Skeletal muscle tissue (tissue), 4 donors: ENCODE results near the gene PIGS. TPM values are rescaled to one million over a fixed set of nuclear protein-coding genes. Genes with fewer than 3 reads are reported as not detected.

Source experiments
- H3K27ac ChIP-seq: one replicate; pipeline ENCODE4 v1.7.0; 2013; ENCODE audit warnings: mild to moderate bottlenecking, low read depth, low read length, inconsistent platforms
- H3K27me3 ChIP-seq, 3 donors: one replicate each; pipeline ENCODE4 v1.7.0; 2013; ENCODE audit warnings: low read length in 3 of 3; ENCODE audit not compliant: control insufficient read depth in 3 of 3, insufficient read depth in 3 of 3
- H3K36me3 ChIP-seq, 3 donors: one replicate each; pipeline ENCODE4 v1.7.0; 2013; ENCODE audit warnings: low read length in 3 of 3; ENCODE audit not compliant: control insufficient read depth in 3 of 3, insufficient read depth in 3 of 3
- H3K4me1 ChIP-seq, 3 donors: one replicate each; pipeline ENCODE4 v1.7.0; 2013; ENCODE audit warnings: low read length in 3 of 3, mild to moderate bottlenecking in 3 of 3; ENCODE audit not compliant: control insufficient read depth in 3 of 3, insufficient read depth in 3 of 3
- H3K4me3 ChIP-seq, 3 donors: one replicate each; pipeline ENCODE4 v1.7.0; 2013; ENCODE audit warnings: low read length in 3 of 3
- H3K9ac ChIP-seq, 3 donors: one replicate each; pipeline ENCODE4 v1.7.0; 2013; ENCODE audit warnings: low read length in 3 of 3, mild to moderate bottlenecking in 3 of 3, moderate library complexity in 2 of 3, low read depth in 1 of 3
- H3K9me3 ChIP-seq, 3 donors: one replicate each; pipeline ENCODE4 v1.7.0; 2013; ENCODE audit warnings: low read length in 3 of 3; ENCODE audit not compliant: control insufficient read depth in 3 of 3
- total RNA-seq: library from RNA; depleted of rRNA; stranded (reverse); fragments of >200 nt; gene quantifications from one replicate; pipeline ENCODE4 v1.2.3, GENCODE V29; 2014
- donor health status: Osteomylitis.

PIGS gene
- total RNA-seq, 1 donor from 2014 or later, result 19.3 TPM

DNA sequence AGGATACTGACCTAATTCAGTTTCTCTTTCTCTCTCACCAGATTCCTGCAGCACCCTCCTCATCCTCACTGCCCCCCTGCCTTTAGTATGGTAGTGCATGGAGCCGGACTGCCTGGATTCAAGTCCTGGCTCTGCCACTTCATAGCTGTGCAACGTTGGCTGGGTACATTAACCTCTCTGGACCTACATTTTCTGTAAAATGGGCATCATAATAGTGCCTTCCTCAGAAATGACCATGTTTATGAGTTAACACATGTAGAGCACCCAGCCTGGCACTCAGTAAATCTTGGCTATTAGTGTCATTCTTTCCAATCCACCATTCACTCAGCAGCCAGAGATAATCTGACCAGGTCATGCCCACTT lies 26.2 kb downstream of the PIGS start:
- no peak overlapping the region for H3K9ac ChIP-seq
- no peak overlapping the region for H3K4me3 ChIP-seq
- H3K36me3 ChIP-seq, result peaks cover 0 to 7% (median 3%) of the 10 kb centered on the region in 3 donors

DNA sequence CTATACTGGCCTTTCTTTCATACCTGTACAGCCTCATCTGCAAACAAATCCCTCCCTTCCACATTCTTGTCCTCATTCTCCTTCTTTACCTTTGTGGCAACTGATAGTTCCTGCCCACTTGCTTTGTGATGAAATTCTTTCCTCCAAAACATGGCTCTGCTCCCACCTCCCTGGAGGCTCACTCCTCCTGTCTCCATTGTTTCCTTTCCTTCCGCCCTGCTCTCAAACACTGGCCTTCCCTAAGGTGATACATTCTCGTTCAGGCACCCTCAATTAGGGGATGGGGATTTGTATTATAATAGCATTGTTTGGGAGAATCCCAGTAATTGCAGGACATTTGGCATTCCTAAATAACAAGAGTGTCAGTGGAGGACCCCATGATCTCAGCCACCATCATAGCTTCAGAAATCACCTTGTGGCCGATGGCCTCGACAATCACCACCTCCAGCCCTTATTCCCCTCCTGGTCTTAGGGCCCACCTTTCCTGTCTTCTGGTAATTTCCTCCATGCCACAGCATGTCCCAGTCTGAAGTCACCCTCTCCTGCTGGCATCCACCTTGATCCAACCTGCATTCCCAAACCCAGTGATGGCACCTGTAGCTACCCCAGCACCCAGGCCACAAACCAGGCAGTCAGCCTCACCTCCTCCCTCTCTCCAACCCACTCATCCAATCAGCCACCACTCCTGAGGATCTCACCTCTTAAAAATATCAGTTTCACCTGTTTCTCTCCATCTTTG lies 26.8 kb downstream of the PIGS start:
- Histone ChIP-seq H3K27ac (no peak overlapping the region), H3K36me3 (peaks cover 0 to 7% (median 3%) of the 10 kb centered on the region in 3 donors), H3K4me1 (peaks cover 0 to 5% (median 0%) of the 10 kb centered on the region in 3 donors), H3K9ac (no peak overlapping the region), H3K4me3 (no peak overlapping the region), H3K27me3 (no peaks in the 10 kb centered on the region), H3K9me3 (no peaks in the 10 kb centered on the region)

More for the DNA sequence above, 26.2 kb downstream of the PIGS start:
- Histone ChIP-seq H3K4me1 (peaks cover 0 to 8% (median 2%) of the 10 kb centered on the region in 3 donors), H3K9me3 (no peaks in the 10 kb centered on the region), H3K27ac (no peak overlapping the region), H3K27me3 (no peaks in the 10 kb centered on the region)

DNA sequence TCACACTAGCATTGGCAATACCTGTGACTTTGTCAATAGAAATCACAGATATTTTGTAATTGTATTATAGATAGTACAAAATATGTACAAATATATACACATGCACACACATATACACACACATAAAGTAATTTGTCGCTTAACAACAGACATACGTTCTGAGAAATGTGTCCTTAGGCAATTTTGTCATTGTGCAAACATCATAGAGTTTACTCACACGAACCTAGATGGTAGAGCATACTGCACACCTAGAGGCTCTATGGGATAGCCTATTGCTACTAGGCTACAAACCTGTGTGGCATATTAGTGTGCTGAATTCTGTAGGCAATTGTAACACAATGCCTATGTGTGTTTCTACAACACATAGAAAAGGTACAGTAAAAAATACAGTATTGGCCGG lies 29.9 kb downstream of the PIGS start:
- H3K27me3 ChIP-seq, result no peaks in the 10 kb centered on the region
- no peak overlapping the region for H3K9ac ChIP-seq
- H3K27ac ChIP-seq, result no peak overlapping the region
- peaks cover 0 to 2% (median 0%) of the 10 kb centered on the region in 3 donors for H3K36me3 ChIP-seq
- H3K4me1 ChIP-seq, result no peaks in the 10 kb centered on the region
- H3K9me3 ChIP-seq, result no peaks in the 10 kb centered on the region
- H3K4me3 ChIP-seq, result no peak overlapping the region

DNA sequence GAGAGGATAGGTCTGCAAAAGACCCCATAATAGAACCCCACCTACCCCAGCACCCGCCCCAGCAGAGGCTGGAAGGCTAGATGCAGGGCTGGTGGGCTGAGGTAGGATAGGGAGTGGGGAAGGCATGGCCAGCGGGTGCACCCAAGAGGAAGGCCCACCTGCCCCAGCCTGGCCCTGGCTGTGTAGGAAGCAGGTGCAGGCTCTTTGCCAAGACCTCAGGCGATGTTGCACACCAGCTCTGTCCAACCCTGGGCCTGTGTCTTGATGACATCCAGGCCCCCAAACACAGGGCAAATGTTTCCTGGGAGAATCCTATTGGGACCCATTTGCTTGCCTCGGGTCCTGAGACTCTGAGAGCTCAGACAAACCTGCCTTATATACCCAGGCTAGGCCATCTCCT lies 31.1 kb downstream of the PIGS start:
- H3K4me3 ChIP-seq, result no peak overlapping the region

DNA sequence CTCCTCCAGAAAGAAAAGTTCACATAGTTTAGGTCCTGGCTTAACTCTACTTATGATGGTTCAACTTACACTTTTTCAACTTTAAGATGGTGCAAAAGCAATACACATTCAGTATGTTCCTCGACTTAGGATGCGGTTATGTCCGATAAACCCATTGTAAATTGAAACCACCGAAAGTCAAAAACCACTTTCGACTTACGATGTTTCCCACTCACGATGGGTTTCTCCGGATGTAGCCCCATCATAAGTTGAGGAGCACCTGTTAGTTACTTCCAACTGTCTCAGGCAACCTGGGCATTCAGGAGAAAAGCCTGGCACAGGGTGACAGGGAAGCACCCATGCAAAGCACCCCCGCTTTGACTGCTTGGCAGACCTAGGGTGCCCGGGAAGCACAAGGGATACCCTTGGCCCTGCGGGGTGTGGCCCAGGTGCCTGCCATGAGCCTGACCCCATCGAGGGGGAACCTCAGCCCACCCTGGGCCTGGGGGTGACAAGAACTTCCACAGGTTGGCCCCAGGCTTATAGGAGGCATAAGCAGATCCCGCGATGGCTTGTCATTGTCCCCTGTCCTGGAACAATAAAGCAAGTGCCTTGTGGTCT lies 32.9 kb downstream of the PIGS start:
- Histone ChIP-seq H3K9me3 (no peaks in the 10 kb centered on the region), H3K27ac (no peak overlapping the region), H3K9ac (no peak overlapping the region), H3K36me3 (no peaks in the 10 kb centered on the region), H3K27me3 (peaks cover 0 to 3% (median 0%) of the 10 kb centered on the region in 3 donors), H3K4me3 (no peak overlapping the region), H3K4me1 (no peaks in the 10 kb centered on the region)

More for the DNA sequence above, 31.1 kb downstream of the PIGS start:
- Histone ChIP-seq H3K27me3 (no peaks in the 10 kb centered on the region), H3K4me1 (no peaks in the 10 kb centered on the region), H3K36me3 (no peaks in the 10 kb centered on the region), H3K9ac (no peak overlapping the region), H3K9me3 (no peaks in the 10 kb centered on the region), H3K27ac (no peak overlapping the region)

DNA sequence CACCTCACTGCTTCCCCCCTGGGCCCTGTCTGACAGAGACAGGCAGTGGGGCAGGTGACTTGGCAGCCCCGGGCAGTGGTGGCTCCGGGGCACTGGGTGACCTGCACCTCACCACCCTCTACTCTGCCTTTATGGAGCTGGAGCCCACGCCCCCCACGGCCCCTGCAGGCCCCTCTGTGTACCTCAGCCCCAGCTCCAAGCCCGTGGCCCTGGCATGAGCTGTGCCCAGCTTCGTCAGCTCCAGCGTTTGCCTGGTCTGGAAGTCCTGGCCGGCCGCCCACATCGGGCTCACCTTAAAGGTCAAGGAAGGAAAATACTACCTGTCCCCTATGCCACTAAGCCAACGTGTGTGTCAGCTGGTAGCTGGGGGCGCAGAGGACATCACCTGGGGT lies 34.1 kb downstream of the PIGS start:
- no peaks in the 10 kb centered on the region for H3K9me3 ChIP-seq
- H3K4me1 ChIP-seq, result no peaks in the 10 kb centered on the region
- peaks cover 0 to 4% (median 0%) of the 10 kb centered on the region in 3 donors for H3K27me3 ChIP-seq
- H3K36me3 ChIP-seq, result no peaks in the 10 kb centered on the region
- no peak overlapping the region for H3K9ac ChIP-seq
- no peak overlapping the region for H3K4me3 ChIP-seq
- H3K27ac ChIP-seq, result no peak overlapping the region

DNA sequence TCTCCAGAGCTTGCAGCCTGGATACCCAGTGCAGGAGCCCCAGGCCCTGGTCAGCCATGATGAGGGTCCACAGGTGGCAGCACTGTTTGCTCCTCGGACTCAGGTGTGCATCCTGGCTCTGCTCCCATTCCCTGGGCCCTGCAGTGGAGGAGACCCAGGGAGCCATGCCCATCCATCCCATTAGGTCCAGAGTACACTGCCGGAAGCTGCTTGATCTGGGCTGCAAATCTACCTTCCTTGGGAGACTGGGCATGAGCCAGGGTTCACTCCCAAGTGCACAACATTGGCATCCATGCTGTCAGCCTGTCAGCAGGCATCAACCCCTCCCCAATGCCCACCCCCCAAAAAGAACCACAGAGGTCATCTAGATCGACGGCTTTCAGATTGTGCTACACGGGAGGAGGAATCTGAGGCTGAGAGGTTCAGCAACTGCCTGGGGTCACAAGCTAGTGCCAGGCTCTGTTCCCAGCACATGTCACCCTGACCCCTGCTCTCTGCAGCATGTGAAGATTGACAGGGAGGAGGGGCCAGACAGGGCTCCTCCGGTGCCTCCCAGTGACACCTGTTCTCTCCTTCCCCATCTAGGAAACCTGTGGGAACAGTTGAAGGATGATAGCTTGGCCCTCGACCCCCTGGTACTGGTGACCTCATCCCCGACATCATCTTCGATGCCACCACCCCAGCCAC lies 34.6 kb downstream of the PIGS start:
- no peaks in the 10 kb centered on the region for H3K36me3 ChIP-seq
- no peak overlapping the region for H3K27ac ChIP-seq
- peaks cover 0 to 4% (median 0%) of the 10 kb centered on the region in 3 donors for H3K27me3 ChIP-seq

DNA sequence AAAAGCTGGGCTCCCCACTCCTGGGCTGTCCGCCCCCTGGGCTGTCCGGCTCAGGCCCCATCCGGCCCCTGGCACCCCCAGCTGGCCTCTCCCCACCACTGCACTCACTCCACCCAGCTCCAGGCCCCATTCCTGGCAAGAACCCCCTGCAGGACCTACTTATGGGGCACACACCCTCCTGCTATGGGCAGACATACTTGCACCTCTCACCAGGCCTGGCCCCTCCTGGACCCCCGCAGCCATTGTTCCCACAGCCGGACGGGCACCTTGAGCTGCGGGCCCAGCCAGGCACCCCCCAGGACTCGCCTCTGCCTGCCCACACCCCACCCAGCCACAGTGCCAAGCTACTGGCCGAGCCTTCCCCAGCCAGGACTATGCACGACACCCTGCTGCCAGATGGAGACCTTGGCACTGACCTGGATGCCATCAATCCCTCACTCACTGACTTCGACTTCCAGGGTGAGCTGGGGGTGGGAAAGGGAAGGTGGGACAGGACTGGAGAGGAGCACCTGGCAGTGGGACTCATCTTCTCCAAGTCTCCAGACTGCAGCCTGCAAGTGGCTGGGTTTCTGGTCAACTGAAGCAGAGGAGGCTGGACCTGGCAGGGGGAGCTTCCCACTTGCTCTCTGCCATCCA lies 36.5 kb downstream of the PIGS start:
- no peaks in the 10 kb centered on the region for H3K36me3 ChIP-seq
- H3K4me1 ChIP-seq, result no peaks in the 10 kb centered on the region
- no peaks in the 10 kb centered on the region for H3K9me3 ChIP-seq
- H3K9ac ChIP-seq, result no peak overlapping the region
- H3K27ac ChIP-seq, result no peak overlapping the region
- no peak overlapping the region for H3K4me3 ChIP-seq
- H3K27me3 ChIP-seq, result peaks cover 0 to 9% (median 4%) of the 10 kb centered on the region in 3 donors

More for the DNA sequence above, 34.6 kb downstream of the PIGS start:
- Histone ChIP-seq H3K9me3 (no peaks in the 10 kb centered on the region), H3K4me3 (no peak overlapping the region), H3K9ac (no peak overlapping the region), H3K4me1 (no peaks in the 10 kb centered on the region)

DNA sequence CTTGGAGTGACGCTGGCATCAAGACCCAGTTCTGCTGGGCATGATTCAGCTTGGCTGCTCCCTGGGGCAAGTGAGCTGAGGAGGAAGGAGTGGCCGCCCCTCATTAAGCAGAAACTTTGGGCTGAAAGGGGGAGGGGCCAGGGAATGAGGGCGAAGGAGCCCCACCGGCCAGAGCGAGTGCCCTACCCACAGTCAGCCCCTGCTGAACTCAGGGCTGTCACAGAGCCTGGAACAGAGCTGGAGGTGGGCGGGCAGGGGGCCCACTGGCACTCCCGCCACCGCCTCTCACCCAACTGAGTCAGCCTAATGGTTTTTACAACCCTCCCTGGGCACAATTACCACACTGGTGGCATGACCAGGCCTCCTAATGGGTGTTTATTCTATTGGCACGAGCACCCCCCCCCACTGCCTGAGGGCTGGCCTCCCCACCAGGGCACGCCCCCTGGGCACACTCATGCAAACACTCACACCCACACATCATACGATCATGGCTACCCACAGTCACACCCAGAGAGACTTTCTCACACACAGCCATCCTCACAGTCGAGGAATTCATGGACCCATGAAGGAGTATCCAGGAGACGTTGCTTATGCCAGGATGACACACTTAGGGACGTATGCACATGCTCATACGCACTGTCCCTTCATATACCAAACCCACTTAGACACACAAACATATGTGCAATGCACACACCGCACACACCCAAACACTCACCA lies 38.1 kb downstream of the PIGS start:
- Histone ChIP-seq H3K27me3 (peaks cover 0 to 9% (median 4%) of the 10 kb centered on the region in 3 donors), H3K4me3 (no peak overlapping the region), H3K27ac (no peak overlapping the region), H3K36me3 (no peaks in the 10 kb centered on the region), H3K9me3 (no peaks in the 10 kb centered on the region), H3K9ac (no peak overlapping the region), H3K4me1 (no peaks in the 10 kb centered on the region)
